ENCODE measurements around the gene CELF3.
"Not testable (repeated sequence)": the region's sequence is repeated elsewhere in the genome, so short reads cannot be mapped to it uniquely, and the experiment has no call there.

The CELF3 gene

DNA sequence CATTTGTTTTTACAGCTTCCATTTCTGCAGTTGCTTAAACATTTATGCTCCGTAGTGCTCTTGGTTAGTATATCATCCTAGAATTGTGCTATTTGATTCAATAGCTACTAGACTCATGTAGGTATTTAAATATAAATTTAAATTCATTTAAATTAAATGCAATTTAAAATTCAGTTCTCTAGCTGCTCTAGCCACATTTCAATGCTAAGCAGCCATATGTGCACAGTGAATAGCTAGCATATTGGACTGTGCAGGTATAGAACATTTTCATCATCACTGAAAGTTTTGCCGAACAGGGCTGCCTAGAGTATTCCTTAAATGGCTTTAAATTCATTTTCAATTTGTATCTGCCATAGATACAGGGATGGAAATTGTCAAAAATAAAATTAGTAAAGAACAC is 32.5 kb downstream of the CELF3 start:
- peaks cover 11% of the 10 kb centered on the region for H3K36me3 Mint-ChIP-seq
- H3K4me1 Mint-ChIP-seq: no peaks in the 10 kb centered on the region
- no peaks in the 10 kb centered on the region for H3K27me3 Mint-ChIP-seq
- no peaks in the 10 kb centered on the region for H3K9me3 Mint-ChIP-seq
- H3K4me3 Mint-ChIP-seq: no peak overlapping the region
- H3K27ac Mint-ChIP-seq: no peak overlapping the region

DNA sequence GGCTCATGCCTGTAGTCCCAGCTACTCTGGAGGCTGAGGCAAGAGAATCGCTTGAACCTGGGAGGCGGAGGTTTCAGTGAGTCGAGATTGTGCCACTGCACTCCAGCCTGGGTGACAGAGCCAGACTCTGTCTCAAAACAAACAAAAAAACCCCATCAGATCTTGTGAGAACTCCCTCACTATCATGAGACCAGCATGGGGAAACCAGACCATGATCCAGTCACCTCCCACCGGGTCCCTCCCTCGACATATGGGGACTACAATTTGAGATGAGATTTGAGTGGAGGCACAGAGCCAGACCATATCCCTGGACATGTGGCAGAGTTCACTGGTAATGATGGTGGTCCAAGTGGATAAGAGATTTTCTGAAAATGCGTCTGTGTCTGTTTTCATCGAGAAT is 33.7 kb downstream of the CELF3 start:
- H3K36me3 Mint-ChIP-seq: peaks cover 12% of the 10 kb centered on the region
- H3K4me1 Mint-ChIP-seq, H3K27me3 Mint-ChIP-seq, H3K4me3 Mint-ChIP-seq, H3K9me3 Mint-ChIP-seq, H3K27ac Mint-ChIP-seq: not testable (repeated sequence)

DNA sequence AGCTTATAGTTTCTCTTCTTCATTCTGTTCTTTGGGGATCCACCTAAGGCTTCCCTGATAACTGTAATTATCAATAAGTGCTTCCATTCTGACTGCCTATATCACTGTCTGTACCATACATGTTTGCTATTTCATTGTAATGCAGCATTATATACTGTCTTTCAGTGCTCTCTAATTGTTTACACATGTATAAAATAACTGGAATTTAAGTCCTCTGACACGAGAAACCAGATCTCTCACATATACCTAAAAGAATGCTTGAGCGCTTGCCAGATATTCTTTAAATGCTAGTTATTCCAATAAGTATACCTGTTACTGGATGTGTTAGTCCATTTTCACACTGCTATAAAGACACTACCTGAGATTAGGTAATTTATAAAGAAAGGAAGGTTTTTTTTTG is 34.7 kb downstream of the CELF3 start:
- H3K4me1 Mint-ChIP-seq: no peaks in the 10 kb centered on the region
- H3K27me3 Mint-ChIP-seq: no peaks in the 10 kb centered on the region
- H3K27ac Mint-ChIP-seq: no peak overlapping the region
- peaks cover 11% of the 10 kb centered on the region for H3K36me3 Mint-ChIP-seq
- H3K4me3 Mint-ChIP-seq: no peak overlapping the region
- no peaks in the 10 kb centered on the region for H3K9me3 Mint-ChIP-seq

DNA sequence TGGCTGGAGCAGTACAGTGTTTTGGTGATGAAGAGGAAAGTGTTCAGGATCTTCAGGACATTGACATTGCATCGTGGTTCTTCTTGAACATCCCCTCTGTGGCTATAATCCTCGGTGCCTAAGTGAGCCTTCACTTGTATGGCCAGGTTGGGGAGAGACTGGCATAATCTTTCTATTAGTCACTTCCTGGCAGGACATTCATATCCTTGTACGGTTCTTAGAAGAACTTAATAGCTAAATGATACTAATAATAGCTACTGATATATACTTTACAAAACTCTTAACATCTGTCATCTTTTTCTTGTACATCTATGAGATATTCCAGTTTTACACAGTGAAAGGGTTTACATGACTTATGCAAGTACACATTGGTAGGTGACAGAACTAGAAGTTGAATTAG is 35.8 kb downstream of the CELF3 start:
- Mint-ChIP-seq H3K27ac (peak overlapping the region; percentile 84), H3K36me3 (peaks cover 11% of the 10 kb centered on the region), H3K4me3 (no peak overlapping the region), H3K9me3 (no peaks in the 10 kb centered on the region), H3K27me3 (no peaks in the 10 kb centered on the region), H3K4me1 (no peaks in the 10 kb centered on the region)

DNA sequence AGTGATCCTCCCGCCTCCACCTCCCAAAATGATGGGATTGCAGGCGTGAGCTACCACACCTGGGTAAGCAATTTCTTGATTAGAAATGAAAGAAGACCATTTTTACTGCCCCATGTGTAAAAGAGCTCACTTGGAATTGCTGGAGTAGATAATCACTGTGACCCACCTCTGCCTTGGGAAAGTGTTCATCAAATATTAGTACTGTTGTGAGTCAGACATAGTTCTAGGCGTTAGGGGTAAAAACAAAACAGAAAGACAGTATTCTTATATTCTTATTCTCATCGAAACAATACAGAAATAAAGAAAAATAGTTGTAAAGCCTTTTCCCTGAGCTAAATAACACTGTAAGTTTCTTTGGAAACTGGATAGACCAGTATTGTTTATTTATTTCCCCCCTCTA is 36.2 kb downstream of the CELF3 start:
- no peaks in the 10 kb centered on the region for H3K9me3 Mint-ChIP-seq
- H3K36me3 Mint-ChIP-seq: peaks cover 11% of the 10 kb centered on the region
- no peaks in the 10 kb centered on the region for H3K4me1 Mint-ChIP-seq
- no peaks in the 10 kb centered on the region for H3K27me3 Mint-ChIP-seq
- no peak overlapping the region for H3K4me3 Mint-ChIP-seq
- peak overlapping the region; percentile 84 for H3K27ac Mint-ChIP-seq

DNA sequence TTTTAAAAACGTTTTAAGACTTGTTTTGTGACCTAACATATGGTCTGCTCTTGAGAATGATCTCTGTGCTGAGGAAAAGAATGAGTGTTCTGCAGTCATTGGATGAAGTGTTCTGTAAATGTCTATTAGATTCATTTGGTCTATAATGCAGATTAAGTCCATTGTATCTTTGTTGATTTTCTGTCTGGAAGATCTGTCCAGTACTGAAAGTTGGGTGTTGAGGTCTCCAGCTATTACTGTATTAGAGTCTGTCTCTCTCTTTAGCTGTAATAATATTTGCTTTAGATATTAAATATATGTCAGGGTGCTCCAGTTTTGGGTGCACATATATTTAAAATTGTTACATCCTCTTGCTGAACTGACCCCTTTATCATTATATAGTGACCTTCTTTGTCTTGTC is 43.2 kb downstream of the CELF3 start:
- Mint-ChIP-seq H3K4me3 (no peak overlapping the region), H3K9me3 (no peaks in the 10 kb centered on the region), H3K36me3 (peaks cover 37% of the 10 kb centered on the region), H3K27me3 (no peaks in the 10 kb centered on the region), H3K27ac (no peak overlapping the region), H3K4me1 (peaks cover 4% of the 10 kb centered on the region)

DNA sequence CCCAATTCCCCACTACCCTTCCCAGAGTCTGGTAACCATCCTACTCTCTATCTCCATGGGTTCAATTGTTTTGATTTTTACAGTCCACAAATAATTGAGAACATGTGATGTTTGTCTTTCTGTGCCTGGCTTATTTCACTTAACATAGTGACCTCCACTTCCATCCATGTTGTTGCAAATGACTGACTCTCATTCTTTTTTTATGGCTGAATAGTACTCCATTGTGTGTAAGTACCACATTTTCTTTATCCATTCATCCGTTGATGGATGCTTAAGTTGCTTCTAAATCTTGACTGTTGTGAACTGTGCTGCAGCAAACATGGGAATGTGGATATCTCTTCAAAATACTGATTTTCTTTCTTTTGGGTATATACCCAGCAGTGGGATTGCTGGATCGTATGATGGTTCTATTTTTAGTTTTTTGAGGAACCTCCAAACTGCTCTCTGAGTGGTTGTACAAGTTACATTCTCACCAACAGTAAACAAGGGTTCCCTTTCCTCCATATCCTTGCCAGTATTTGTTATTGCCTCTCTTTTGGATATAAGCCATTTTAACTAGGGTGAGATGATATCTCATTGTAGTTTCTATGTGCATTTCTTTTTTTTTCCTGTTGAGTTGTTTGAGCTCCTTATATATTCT is 46.4 kb downstream of the CELF3 start:
- not testable (repeated sequence) for H3K4me1 Mint-ChIP-seq, H3K4me3 Mint-ChIP-seq, H3K27ac Mint-ChIP-seq, H3K27me3 Mint-ChIP-seq, H3K9me3 Mint-ChIP-seq
- H3K36me3 Mint-ChIP-seq: peaks cover 43% of the 10 kb centered on the region

DNA sequence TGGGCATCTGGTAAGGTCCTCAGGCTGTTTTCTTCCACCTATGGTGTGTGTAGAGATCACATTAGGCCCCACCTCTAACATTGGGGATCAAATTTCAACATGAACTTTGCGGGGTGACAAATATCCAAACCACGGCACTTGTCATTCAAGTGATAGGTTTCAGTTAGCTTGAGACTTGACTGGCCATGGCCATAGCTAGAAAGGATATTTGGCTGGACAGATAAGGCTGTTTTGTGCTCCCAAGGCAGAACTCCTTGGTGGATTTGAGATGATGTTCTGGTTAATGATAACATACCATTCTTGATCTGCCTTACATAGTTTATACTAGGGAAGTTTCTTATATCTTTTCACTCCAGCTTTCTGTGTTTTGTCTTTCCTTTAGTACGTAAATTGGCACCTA is 48.5 kb downstream of the CELF3 start:
- no peak overlapping the region for H3K27ac Mint-ChIP-seq
- H3K9me3 Mint-ChIP-seq: no peaks in the 10 kb centered on the region
- H3K4me3 Mint-ChIP-seq: no peak overlapping the region
- H3K4me1 Mint-ChIP-seq: peaks cover 12% of the 10 kb centered on the region
- H3K36me3 Mint-ChIP-seq: peaks cover 39% of the 10 kb centered on the region
- no peaks in the 10 kb centered on the region for H3K27me3 Mint-ChIP-seq

DNA sequence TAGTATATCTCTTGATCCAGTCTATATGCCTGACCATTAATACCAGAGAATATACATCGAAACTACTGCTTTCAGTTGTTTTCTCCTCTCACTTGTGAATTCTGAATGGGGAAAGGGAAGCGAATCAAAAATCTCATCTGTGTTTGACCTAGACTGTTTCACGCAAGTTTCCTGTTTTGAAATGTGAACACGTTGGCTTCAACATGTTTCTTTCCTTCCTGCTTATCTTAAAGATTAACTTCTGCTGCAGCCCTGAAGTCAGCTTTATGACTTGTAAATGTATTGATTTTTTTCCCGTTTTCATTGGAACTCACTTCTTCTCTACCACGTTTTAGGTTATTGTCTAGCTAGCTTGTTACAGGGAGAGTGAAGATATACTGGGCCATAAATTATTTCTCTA is 54.9 kb downstream of the CELF3 start:
- Mint-ChIP-seq H3K27me3 (no peaks in the 10 kb centered on the region), H3K36me3 (peaks cover 18% of the 10 kb centered on the region), H3K27ac (peak overlapping the region; percentile 36), H3K9me3 (no peaks in the 10 kb centered on the region), H3K4me1 (peaks cover 21% of the 10 kb centered on the region), H3K4me3 (no peak overlapping the region)

DNA sequence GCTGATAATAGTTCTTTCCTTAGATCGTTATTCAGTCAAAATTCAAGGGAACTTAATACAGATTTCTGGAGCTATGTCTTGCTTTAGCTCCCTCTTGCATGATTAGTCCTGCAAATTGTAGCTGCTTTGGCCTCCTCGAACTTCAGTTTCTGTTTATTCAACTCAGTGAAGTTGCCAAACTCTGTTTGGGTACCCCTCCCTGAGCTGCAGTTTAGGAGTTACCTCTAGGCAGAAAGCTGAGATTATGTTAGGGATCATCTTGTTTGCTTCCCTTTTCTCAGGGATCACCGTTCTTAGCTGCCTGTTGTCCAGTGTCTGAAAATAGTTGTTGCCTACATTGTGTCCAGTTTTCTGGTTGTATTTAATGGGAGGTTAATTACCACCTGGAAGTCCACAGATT is 61.2 kb downstream of the CELF3 start:
- Mint-ChIP-seq H3K4me3 (no peak overlapping the region), H3K36me3 (peaks cover 10% of the 10 kb centered on the region), H3K9me3 (no peaks in the 10 kb centered on the region), H3K4me1 (peaks cover 18% of the 10 kb centered on the region), H3K27ac (no peak overlapping the region), H3K27me3 (no peaks in the 10 kb centered on the region)

DNA sequence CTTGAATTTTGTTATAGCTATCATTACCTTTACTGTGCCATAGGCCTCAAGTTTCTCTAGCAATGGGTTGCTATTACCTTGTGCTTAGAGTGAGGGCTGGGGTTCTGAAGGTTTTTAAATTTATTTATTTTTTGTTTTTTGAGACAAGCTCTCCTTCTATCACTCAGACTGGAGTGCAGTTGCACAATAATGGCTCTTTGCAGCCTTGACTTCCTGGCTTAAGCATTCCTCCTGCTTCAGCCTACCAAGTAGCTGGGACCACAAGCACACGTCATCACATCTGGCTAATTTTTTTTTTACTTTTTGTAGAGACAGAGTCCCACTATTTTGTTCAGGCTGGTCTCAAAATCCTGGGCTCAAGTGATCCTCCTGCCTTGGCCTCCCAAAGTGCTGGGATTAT is 63.2 kb downstream of the CELF3 start:
- Mint-ChIP-seq H3K36me3 (peaks cover 9% of the 10 kb centered on the region), H3K4me3 (no peak overlapping the region), H3K9me3 (no peaks in the 10 kb centered on the region), H3K4me1 (peaks cover 18% of the 10 kb centered on the region), H3K27ac (no peak overlapping the region), H3K27me3 (no peaks in the 10 kb centered on the region)
